ENCODE measurements around the gene AFTPH. TPM values are rescaled to one million over a fixed set of nuclear protein-coding genes. Genes with fewer than 3 reads are reported as not detected.

Gene AFTPH
- total and polyA plus RNA-seq, 9 of the 15 experiments (the other 6 are each of a cell fraction or from before 2014, with no cell fraction given) = 8.0 to 26.2 (median 13.8) TPM

GRCh38 chr2:64630752-64631151, 106.6 kb downstream of the AFTPH start:
- FAIRE-seq = no peak
- no peaks in the 10 kb centered on the region for H3K9me1 ChIP-seq (ENCODE audit: control insufficient read depth, insufficient read depth, low read length)
- CTCF ChIA-PET (ENCODE audit: low intra/inter-chr PET ratio) = no interaction called here
- no peaks in the 10 kb centered on the region for H3K9me3 ChIP-seq (replicated peaks; ENCODE audit: control insufficient read depth, insufficient read depth, low read depth, low read length)
- intact Hi-C loops (cut with micrococcal nuclease) = no loop called here
- H3K27ac ChIP-seq (ENCODE audit: extremely low read depth, low read depth, low read length) = no peak overlapping the region
- H4K20me1 ChIP-seq (replicated peaks; ENCODE audit: control insufficient read depth, insufficient read depth, low read length) = no peaks in the 10 kb centered on the region
- H3K36me3 ChIP-seq (ENCODE audit: control insufficient read depth, insufficient read depth, low read length) = peaks cover 50% of the 10 kb centered on the region
- H3K79me2 ChIP-seq (ENCODE audit: control insufficient read depth, insufficient read depth, low read length) = peaks cover 26% of the 10 kb centered on the region
- H3K4me3 ChIP-seq = no peak overlapping the region
- peaks cover 0 to 4% of the 10 kb centered on the region in 2 experiments; a peak in 3 of 5 replicates for H3K4me1 ChIP-seq (replicated peaks in 1 of 2; ENCODE audit: control insufficient read depth in 2 of 2, insufficient read depth in 2 of 2, low read length in 2 of 2)
- H3K9ac ChIP-seq (ENCODE audit: insufficient read depth in 1 of 2, low read depth in 2 of 2, low read length in 2 of 2) = no peak overlapping the region
- in situ Hi-C loops (cut with MboI) = no loop called here
- no peak overlapping the region for H3K4me2 ChIP-seq (ENCODE audit: insufficient read depth, low read length)
- no peak overlapping the region for H2AFZ ChIP-seq (ENCODE audit: low read depth, low read length)
- POLR2A ChIA-PET = interaction anchor here (0.7 to 3.6 kb wide), 7 partner anchors 10 to 120 kb away, joined by 3 to 19 read pairs (median 4); no protein-coding TSS in a partner anchor
- DNase-seq (ENCODE audit: extremely low read depth in 1 of 4, low spot score in 3 of 4) = no peak
- peak; percentile 50; the same call in 1 of the 2 replicates for TF ChIP-seq POLR2A (conservative IDR thresholded peaks at IDR 0.05)
- TF ChIP-seq, protein P1, sequence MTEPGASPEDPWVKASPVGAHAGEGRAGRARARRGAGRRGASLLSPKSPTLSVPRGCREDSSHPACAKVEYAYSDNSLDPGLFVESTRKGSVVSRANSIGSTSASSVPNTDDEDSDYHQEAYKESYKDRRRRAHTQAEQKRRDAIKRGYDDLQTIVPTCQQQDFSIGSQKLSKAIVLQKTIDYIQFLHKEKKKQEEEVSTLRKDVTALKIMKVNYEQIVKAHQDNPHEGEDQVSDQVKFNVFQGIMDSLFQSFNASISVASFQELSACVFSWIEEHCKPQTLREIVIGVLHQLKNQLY (CRISPR knock-in tag; conservative IDR thresholded peaks at IDR 0.05) = no peak
- TF ChIP-seq SUPT5H (IDR thresholded peaks at IDR 0.05) = 0 out of 2 replicates have a peak, but pooled peaks have one; percentile 47
- no TSS peak for BruUV-seq (replicated peaks)
- WGBS (ENCODE audit: insufficient coverage, low coverage, missing lambda C conversion rate) = 93% methylated on average over 10 of the region's 10 CpGs
- peak; percentile 8 for ATAC-seq
- H3K27me3 ChIP-seq (ENCODE audit: control insufficient read depth in 2 of 2, insufficient read depth in 2 of 2, low read length in 2 of 2) = no peaks in the 10 kb centered on the region

DNA sequence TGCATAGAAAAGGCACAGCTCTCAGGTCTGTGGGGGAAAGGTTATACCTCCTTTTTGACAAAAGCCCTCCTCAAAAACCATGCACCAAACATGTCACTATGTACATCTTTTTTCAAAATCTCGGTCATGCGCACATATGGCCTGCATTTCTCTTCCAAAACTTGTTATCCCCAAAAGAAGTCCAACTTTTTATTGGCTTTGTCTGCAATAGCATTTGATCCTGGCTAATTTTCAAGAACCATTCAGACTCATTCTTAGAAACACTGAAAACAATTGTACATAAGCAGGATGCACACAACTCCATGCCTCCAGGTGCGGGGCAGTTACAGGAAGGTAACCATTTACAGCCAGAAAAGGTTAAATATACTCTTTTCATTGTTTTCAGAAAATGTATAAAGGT, 107.6 kb downstream of the AFTPH start:
- Histone ChIP-seq H3K9ac (ENCODE audit: insufficient read depth in 1 of 2, low read depth in 2 of 2, low read length in 2 of 2) (no peak overlapping the region), H3K79me2 (ENCODE audit: control insufficient read depth, insufficient read depth, low read length) (peaks cover 36% of the 10 kb centered on the region), H3K9me1 (ENCODE audit: control insufficient read depth, insufficient read depth, low read length) (no peaks in the 10 kb centered on the region), H3K27ac (ENCODE audit: extremely low read depth, low read depth, low read length) (no peak overlapping the region), H3K27me3 (ENCODE audit: control insufficient read depth in 2 of 2, insufficient read depth in 2 of 2, low read length in 2 of 2) (no peaks in the 10 kb centered on the region), H3K4me1 (replicated peaks in 1 of 2; ENCODE audit: control insufficient read depth in 2 of 2, insufficient read depth in 2 of 2, low read length in 2 of 2) (peaks cover 0 to 10% of the 10 kb centered on the region in 2 experiments; a peak in 3 of 5 replicates), H3K36me3 (ENCODE audit: control insufficient read depth, insufficient read depth, low read length) (peaks cover 60% of the 10 kb centered on the region), H4K20me1 (replicated peaks; ENCODE audit: control insufficient read depth, insufficient read depth, low read length) (no peaks in the 10 kb centered on the region), H3K4me3 (no peak overlapping the region), H3K9me3 (replicated peaks; ENCODE audit: control insufficient read depth, insufficient read depth, low read depth, low read length) (no peaks in the 10 kb centered on the region), H2AFZ (ENCODE audit: low read depth, low read length) (no peak overlapping the region), H3K4me2 (ENCODE audit: insufficient read depth, low read length) (no peak overlapping the region)
- 91% methylated on average over 3 of the region's 3 CpGs for WGBS (ENCODE audit: insufficient coverage, low coverage, missing lambda C conversion rate)
- in situ Hi-C loops (cut with MboI) = no loop called here
- POLR2A ChIA-PET = interaction anchor here (0.7 to 3.6 kb wide), 6 partner anchors 8 to 21 kb away, joined by 3 to 19 read pairs (median 3); no protein-coding TSS in a partner anchor
- DNase-seq (ENCODE audit: extremely low read depth in 1 of 4, low spot score in 3 of 4) (no peak), FAIRE-seq (no peak), ATAC-seq (no peak)
- BruUV-seq (replicated peaks) = no TSS peak
- CTCF ChIA-PET (ENCODE audit: low intra/inter-chr PET ratio) = no interaction called here
- intact Hi-C loops (cut with micrococcal nuclease) = no loop called here
- no peak for TF ChIP-seq XRCC3 (IDR thresholded peaks at IDR 0.05)
- TF ChIP-seq, protein P2, sequence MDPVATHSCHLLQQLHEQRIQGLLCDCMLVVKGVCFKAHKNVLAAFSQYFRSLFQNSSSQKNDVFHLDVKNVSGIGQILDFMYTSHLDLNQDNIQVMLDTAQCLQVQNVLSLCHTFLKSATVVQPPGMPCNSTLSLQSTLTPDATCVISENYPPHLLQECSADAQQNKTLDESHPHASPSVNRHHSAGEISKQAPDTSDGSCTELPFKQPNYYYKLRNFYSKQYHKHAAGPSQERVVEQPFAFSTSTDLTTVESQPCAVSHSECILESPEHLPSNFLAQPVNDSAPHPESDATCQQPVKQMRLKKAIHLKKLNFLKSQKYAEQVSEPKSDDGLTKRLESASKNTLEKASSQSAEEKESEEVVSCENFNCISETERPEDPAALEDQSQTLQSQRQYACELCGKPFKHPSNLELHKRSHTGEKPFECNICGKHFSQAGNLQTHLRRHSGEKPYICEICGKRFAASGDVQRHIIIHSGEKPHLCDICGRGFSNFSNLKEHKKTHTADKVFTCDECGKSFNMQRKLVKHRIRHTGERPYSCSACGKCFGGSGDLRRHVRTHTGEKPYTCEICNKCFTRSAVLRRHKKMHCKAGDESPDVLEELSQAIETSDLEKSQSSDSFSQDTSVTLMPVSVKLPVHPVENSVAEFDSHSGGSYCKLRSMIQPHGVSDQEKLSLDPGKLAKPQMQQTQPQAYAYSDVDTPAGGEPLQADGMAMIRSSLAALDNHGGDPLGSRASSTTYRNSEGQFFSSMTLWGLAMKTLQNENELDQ (CRISPR knock-in tag; IDR thresholded peaks at IDR 0.05; ENCODE audit: borderline replicate concordance) = no peak
- no peak for TF ChIP-seq GTF2B (IDR thresholded peaks at IDR 0.05; ENCODE audit: extremely low read depth, insufficient read length)
- TF ChIP-seq TFAM (CRISPR knock-in tag; conservative IDR thresholded peaks at IDR 0.05) = no peak
- no peak for TF ChIP-seq GATA2 (CRISPR knock-in tag; IDR thresholded peaks at IDR 0.05)
- TF ChIP-seq ZNF699 (CRISPR knock-in tag; IDR thresholded peaks at IDR 0.05; ENCODE audit: insufficient replicate concordance) = no peak

Data from K562 (cell line).